ENCODE results near the gene ASIC3. TPM values are rescaled to one million over a fixed set of nuclear protein-coding genes. Genes with fewer than 3 reads are reported as not detected.

The ASIC3 gene
- total RNA-seq, 1 donor from 2014 or later = 5.8 TPM

GRCh38 chr7:151091431-151091830, 43.1 kb downstream of the ASIC3 start:
- Mint-ChIP-seq H3K4me1 (ENCODE audit: unreplicated experiment) (peaks cover 50% of the 10 kb centered on the region), H3K4me3 (ENCODE audit: unreplicated experiment) (no peak overlapping the region), H3K9me3 (ENCODE audit: unreplicated experiment) (no peaks in the 10 kb centered on the region)

GRCh38 chr7:151091988-151092387, 43.7 kb downstream of the ASIC3 start:
- peaks cover 50% of the 10 kb centered on the region for H3K4me1 Mint-ChIP-seq (ENCODE audit: unreplicated experiment)
- no peaks in the 10 kb centered on the region for H3K9me3 Mint-ChIP-seq (ENCODE audit: unreplicated experiment)
- H3K4me3 Mint-ChIP-seq (ENCODE audit: unreplicated experiment) = no peak overlapping the region
- no peak overlapping the region for H3K27ac Mint-ChIP-seq (ENCODE audit: unreplicated experiment)
- H3K36me3 Mint-ChIP-seq (ENCODE audit: unreplicated experiment) = peaks cover 7% of the 10 kb centered on the region
- DNase-seq (ENCODE audit: extremely low spot score, unreplicated experiment) = no peak
- TF ChIP-seq CTCF (IDR thresholded peaks at IDR 0.05) = no peak
- H3K27me3 Mint-ChIP-seq (ENCODE audit: unreplicated experiment) = no peaks in the 10 kb centered on the region

More at GRCh38 chr7:151091431-151091830, 43.1 kb downstream of the ASIC3 start:
- Mint-ChIP-seq H3K27ac (ENCODE audit: unreplicated experiment) (peak overlapping the region; percentile 97), H3K27me3 (ENCODE audit: unreplicated experiment) (no peaks in the 10 kb centered on the region), H3K36me3 (ENCODE audit: unreplicated experiment) (peaks cover 7% of the 10 kb centered on the region)
- peak; percentile 50 for TF ChIP-seq CTCF (IDR thresholded peaks at IDR 0.05)
- no peak for DNase-seq (ENCODE audit: extremely low spot score, unreplicated experiment)

GRCh38 chr7:151093748-151094147, 45.4 kb downstream of the ASIC3 start:
- DNase-seq (ENCODE audit: extremely low spot score, unreplicated experiment) = no peak
- no peak for TF ChIP-seq CTCF (IDR thresholded peaks at IDR 0.05)
- Mint-ChIP-seq H3K27ac (ENCODE audit: unreplicated experiment) (no peak overlapping the region), H3K36me3 (ENCODE audit: unreplicated experiment) (peaks cover 7% of the 10 kb centered on the region), H3K9me3 (ENCODE audit: unreplicated experiment) (no peaks in the 10 kb centered on the region), H3K4me3 (ENCODE audit: unreplicated experiment) (no peak overlapping the region), H3K27me3 (ENCODE audit: unreplicated experiment) (no peaks in the 10 kb centered on the region), H3K4me1 (ENCODE audit: unreplicated experiment) (peaks cover 49% of the 10 kb centered on the region)

- Mint-ChIP-seq H3K9me3 (ENCODE audit: unreplicated experiment) (no peaks in the 10 kb centered on the region), H3K4me1 (ENCODE audit: unreplicated experiment) (peaks cover 42% of the 10 kb centered on the region), H3K36me3 (ENCODE audit: unreplicated experiment) (peaks cover 7% of the 10 kb centered on the region), H3K27ac (ENCODE audit: unreplicated experiment) (peak overlapping the region; percentile 73), H3K27me3 (ENCODE audit: unreplicated experiment) (no peaks in the 10 kb centered on the region), H3K4me3 (ENCODE audit: unreplicated experiment) (no peak overlapping the region)
- no peak for TF ChIP-seq CTCF (IDR thresholded peaks at IDR 0.05)
- no peak for DNase-seq (ENCODE audit: extremely low spot score, unreplicated experiment)
Measured at GRCh38 chr7:151094675-151095074, 46.3 kb downstream of the ASIC3 start.

GRCh38 chr7:151095123-151095797, 46.9 kb downstream of the ASIC3 start:
- DNase-seq (ENCODE audit: extremely low spot score, unreplicated experiment) = no peak
- H3K36me3 Mint-ChIP-seq (ENCODE audit: unreplicated experiment) = peaks cover 7% of the 10 kb centered on the region
- H3K9me3 Mint-ChIP-seq (ENCODE audit: unreplicated experiment) = no peaks in the 10 kb centered on the region
- no peak for TF ChIP-seq CTCF (IDR thresholded peaks at IDR 0.05)
- no peak overlapping the region for H3K4me3 Mint-ChIP-seq (ENCODE audit: unreplicated experiment)
- peak overlapping the region; percentile 73 for H3K27ac Mint-ChIP-seq (ENCODE audit: unreplicated experiment)
- H3K27me3 Mint-ChIP-seq (ENCODE audit: unreplicated experiment) = no peaks in the 10 kb centered on the region
- peaks cover 39% of the 10 kb centered on the region for H3K4me1 Mint-ChIP-seq (ENCODE audit: unreplicated experiment)
